ENCODE measurements around the gene SV2C. TPM values are rescaled to one million over a fixed set of nuclear protein-coding genes. Genes with fewer than 3 reads are reported as not detected.

Gene SV2C
- total and polyA plus RNA-seq, 10 of the 15 experiments (the other 5 are each of a cell fraction or from before 2014, with no cell fraction given): under 0.01 to 1.1 (median 0.63) TPM

DNA sequence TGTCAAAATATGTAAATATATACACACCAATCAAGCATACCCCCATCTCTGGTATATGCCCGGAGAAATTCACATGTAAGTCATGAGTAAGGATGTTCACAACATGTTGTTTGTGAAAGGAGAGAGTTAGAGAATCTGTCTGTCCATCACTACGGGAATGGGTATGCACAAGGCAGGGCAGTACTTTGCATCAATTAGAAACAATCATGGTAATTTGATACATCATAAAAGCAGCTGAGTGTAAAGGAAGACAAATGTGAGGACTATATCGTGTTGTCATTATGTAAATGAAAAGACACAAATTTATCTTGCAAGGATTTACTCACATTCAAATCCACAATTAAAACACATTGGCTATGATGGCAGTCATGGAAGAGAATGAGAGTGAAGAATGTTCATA is 146.7 kb downstream of the SV2C start:
- H3K9me3 ChIP-seq (replicated peaks; ENCODE audit: control insufficient read depth, insufficient read depth, low read length): no peaks in the 10 kb centered on the region; the same call in 2 of the 3 replicates
- H4K20me1 ChIP-seq (ENCODE audit: control insufficient read depth, insufficient read depth): no peaks in the 10 kb centered on the region; the same call in 1 of the 2 replicates
- FAIRE-seq (no peak), DNase-seq (ENCODE audit: low read depth, low spot score) (no peak), ATAC-seq (no peak)
- ChIA-PET SMC1A (ENCODE audit: uncharacterized antibody, unreplicated experiment) (interaction anchor here (1.1 kb wide), 1 partner anchor 22 kb away, joined by 3 read pairs; no protein-coding TSS in a partner anchor), CTCF (no interaction called here), RAD21 (ENCODE audit: unreplicated experiment) (no interaction called here), POLR2A (no interaction called here)
- TF ChIP-seq, protein P1, sequence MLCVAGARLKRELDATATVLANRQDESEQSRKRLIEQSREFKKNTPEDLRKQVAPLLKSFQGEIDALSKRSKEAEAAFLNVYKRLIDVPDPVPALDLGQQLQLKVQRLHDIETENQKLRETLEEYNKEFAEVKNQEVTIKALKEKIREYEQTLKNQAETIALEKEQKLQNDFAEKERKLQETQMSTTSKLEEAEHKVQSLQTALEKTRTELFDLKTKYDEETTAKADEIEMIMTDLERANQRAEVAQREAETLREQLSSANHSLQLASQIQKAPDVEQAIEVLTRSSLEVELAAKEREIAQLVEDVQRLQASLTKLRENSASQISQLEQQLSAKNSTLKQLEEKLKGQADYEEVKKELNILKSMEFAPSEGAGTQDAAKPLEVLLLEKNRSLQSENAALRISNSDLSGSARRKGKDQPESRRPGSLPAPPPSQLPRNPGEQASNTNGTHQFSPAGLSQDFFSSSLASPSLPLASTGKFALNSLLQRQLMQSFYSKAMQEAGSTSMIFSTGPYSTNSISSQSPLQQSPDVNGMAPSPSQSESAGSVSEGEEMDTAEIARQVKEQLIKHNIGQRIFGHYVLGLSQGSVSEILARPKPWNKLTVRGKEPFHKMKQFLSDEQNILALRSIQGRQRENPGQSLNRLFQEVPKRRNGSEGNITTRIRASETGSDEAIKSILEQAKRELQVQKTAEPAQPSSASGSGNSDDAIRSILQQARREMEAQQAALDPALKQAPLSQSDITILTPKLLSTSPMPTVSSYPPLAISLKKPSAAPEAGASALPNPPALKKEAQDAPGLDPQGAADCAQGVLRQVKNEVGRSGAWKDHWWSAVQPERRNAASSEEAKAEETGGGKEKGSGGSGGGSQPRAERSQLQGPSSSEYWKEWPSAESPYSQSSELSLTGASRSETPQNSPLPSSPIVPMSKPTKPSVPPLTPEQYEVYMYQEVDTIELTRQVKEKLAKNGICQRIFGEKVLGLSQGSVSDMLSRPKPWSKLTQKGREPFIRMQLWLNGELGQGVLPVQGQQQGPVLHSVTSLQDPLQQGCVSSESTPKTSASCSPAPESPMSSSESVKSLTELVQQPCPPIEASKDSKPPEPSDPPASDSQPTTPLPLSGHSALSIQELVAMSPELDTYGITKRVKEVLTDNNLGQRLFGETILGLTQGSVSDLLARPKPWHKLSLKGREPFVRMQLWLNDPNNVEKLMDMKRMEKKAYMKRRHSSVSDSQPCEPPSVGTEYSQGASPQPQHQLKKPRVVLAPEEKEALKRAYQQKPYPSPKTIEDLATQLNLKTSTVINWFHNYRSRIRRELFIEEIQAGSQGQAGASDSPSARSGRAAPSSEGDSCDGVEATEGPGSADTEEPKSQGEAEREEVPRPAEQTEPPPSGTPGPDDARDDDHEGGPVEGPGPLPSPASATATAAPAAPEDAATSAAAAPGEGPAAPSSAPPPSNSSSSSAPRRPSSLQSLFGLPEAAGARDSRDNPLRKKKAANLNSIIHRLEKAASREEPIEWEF (IDR thresholded peaks at IDR 0.05; ENCODE audit: insufficient replicate concordance, low read depth, low read length): no peak
- TF ChIP-seq TARDBP (IDR thresholded peaks at IDR 0.05; ENCODE audit: borderline replicate concordance) (no peak), ZNF24 (IDR thresholded peaks at IDR 0.05) (no peak), CREM (IDR thresholded peaks at IDR 0.05; ENCODE audit: low read depth) (no peak), NFXL1 (IDR thresholded peaks at IDR 0.05; ENCODE audit: borderline replicate concordance) (no peak), EP300 (IDR thresholded peaks at IDR 0.05; ENCODE audit: borderline replicate concordance in 1 of 2, control insufficient read depth in 1 of 2, low read depth in 2 of 2, low read length in 2 of 2) (no peak), ZBED1 (IDR thresholded peaks at IDR 0.05; ENCODE audit: borderline replicate concordance) (no peak), MTA3 (IDR thresholded peaks at IDR 0.05; ENCODE audit: borderline replicate concordance, low read length) (no peak)
- no peaks in the 10 kb centered on the region for H3K79me2 ChIP-seq (ENCODE audit: control insufficient read depth, insufficient read depth, low read length)
- intact Hi-C loops (cut with micrococcal nuclease; ENCODE audit: unreplicated experiment): no loop called here
- no peak overlapping the region for H3K9ac ChIP-seq (ENCODE audit: control insufficient read depth, insufficient read depth, low read length)
- no peak overlapping the region for H3K27ac ChIP-seq (ENCODE audit: control insufficient read depth, insufficient read depth)
- H2AFZ ChIP-seq (ENCODE audit: control insufficient read depth, low read depth, low read length): no peak overlapping the region
- H3K36me3 ChIP-seq (ENCODE audit: control insufficient read depth in 2 of 2, insufficient read depth in 2 of 2, low read length in 1 of 2): no peaks in the 10 kb centered on the region
- in situ Hi-C loops (cut with MboI): no loop called here
- WGBS (ENCODE audit: insufficient coverage, insufficient replicate concordance, low lambda C conversion rate, missing lambda C conversion rate): 9% methylated on average over 3 of the region's 3 CpGs
- no peak overlapping the region for H3K4me2 ChIP-seq (ENCODE audit: control insufficient read depth, insufficient read depth)
- no peak overlapping the region for H3K4me3 ChIP-seq
- H3K27me3 ChIP-seq (replicated peaks in 1 of 2; ENCODE audit: control insufficient read depth in 2 of 2, insufficient read depth in 2 of 2, low read length in 1 of 2): no peaks in the 10 kb centered on the region
- no TSS peak for BruUV-seq (replicated peaks)
- H3K4me1 ChIP-seq (ENCODE audit: control insufficient read depth, insufficient read depth, low read length): no peaks in the 10 kb centered on the region
